DOHH2 (cell line): ENCODE data around the gene PATJ.

Experiments used
- EZH2phosphoT487 ChIP-seq: fragments of 200-600 bp; sonication (generic); IDR thresholded peaks from 2 replicates; pipeline ENCODE4 v1.6.1; 2017; ENCODE audit warnings: borderline replicate concordance, mild to moderate bottlenecking, antibody characterized with exemption, low read length, moderate library complexity, mixed read lengths
- TF ChIP-seq, protein P1 (sequence below): fragments of 200-600 bp; sonication (generic); IDR thresholded peaks from one replicate; pipeline ENCODE4 v1.5.1; 2014; ENCODE audit warnings: antibody characterized with exemption, mild to moderate bottlenecking, low read depth, low read length; ENCODE audit not compliant: poor library complexity, severe bottlenecking

DNA sequence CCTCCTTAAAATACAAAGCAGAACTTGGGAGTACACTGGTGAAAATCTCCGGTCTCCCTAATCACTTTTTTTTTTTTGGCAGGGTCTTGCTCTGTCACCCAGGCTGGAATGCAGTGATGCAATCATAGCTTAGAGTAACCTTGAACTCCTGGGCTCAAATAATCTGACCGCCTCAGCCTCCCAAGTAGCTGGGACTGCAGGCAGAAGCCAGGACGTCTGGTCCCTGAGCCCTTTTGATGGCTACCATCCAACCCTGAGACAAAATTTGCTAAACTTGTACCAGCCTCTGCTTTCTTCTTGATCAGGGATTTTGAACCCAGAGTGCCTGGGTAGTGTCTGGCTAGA, 456.5 kb downstream of the PATJ start:
- TF ChIP-seq, protein P1, sequence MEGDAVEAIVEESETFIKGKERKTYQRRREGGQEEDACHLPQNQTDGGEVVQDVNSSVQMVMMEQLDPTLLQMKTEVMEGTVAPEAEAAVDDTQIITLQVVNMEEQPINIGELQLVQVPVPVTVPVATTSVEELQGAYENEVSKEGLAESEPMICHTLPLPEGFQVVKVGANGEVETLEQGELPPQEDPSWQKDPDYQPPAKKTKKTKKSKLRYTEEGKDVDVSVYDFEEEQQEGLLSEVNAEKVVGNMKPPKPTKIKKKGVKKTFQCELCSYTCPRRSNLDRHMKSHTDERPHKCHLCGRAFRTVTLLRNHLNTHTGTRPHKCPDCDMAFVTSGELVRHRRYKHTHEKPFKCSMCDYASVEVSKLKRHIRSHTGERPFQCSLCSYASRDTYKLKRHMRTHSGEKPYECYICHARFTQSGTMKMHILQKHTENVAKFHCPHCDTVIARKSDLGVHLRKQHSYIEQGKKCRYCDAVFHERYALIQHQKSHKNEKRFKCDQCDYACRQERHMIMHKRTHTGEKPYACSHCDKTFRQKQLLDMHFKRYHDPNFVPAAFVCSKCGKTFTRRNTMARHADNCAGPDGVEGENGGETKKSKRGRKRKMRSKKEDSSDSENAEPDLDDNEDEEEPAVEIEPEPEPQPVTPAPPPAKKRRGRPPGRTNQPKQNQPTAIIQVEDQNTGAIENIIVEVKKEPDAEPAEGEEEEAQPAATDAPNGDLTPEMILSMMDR, result no peak
- TF ChIP-seq EZH2phosphoT487, result no peak
